Mucosa of descending colon (tissue), 3 donors: Measurements from ENCODE around the gene ST3GAL5. TPM values are rescaled to one million over a fixed set of nuclear protein-coding genes. Genes with fewer than 3 reads are reported as not detected.

Source experiments
- ATAC-seq: fragments of 200-7000 bp; cut with Tn5 transposase; one replicate; pipeline ENCODE4 v1.9.1; 2020; ENCODE audit warnings: mild to moderate bottlenecking, moderate library complexity
- DNase-seq, 3 donors: peaks; one replicate each; pipeline ENCODE4 v3.0.0-alpha.2; 2020
- H3K36me3 ChIP-seq: fragments of 200-600 bp; one replicate; pipeline ENCODE4 v1.8.0; 2021; ENCODE audit warnings: low read depth, mild to moderate bottlenecking
- H3K4me1 ChIP-seq: fragments of 200-600 bp; one replicate; pipeline ENCODE4 v1.8.0; 2021; ENCODE audit warnings: low read depth, mild to moderate bottlenecking
- H3K4me3 ChIP-seq: fragments of 200-600 bp; one replicate; pipeline ENCODE4 v1.8.0; 2021; ENCODE audit warnings: mild to moderate bottlenecking
- H3K9me3 ChIP-seq: fragments of 200-600 bp; one replicate; pipeline ENCODE4 v1.8.0; 2021; ENCODE audit warnings: mild to moderate bottlenecking
- intact Hi-C, 2 donors: fragments of 100-400 bp; cut with DNase I in 1 of 2; cut with micrococcal nuclease in 1 of 2; formaldehyde crosslinking; loops; one replicate each; pipeline versions ENCODE4 v1.11.0 to v1.11.1; 2022; cut with DNase I, micrococcal nuclease
- total RNA-seq, 3 donors: library from RNA; stranded (reverse); fragmentation: NEBNext Ultra II Directional in 2 of 3; extraction: Animal tissue kit (Norgen Biotek cat#: 25700) in 2 of 3; gene quantifications; one replicate each; pipeline versions ENCODE4 v1.2.1 to v1.2.4, GENCODE V29; 2021 to 2023
- TF ChIP-seq, protein P1 (sequence below): fragments of 200-600 bp; IDR thresholded peaks from one replicate; pipeline ENCODE4 v1.8.0; 2022; ENCODE audit warnings: antibody characterized with exemption, mild to moderate bottlenecking
- donor health status: DM: no; HTN: no; CAD: no; lungs with moderate emphysema.
- donor health status: DM: no; HTN: no; CAD: no.
- donor health status: DM: no; HTN: yes; CAD: no.

The ST3GAL5 gene
- total RNA-seq, 3 donors from 2014 or later = 5.0 to 19.0 (median 5.4) TPM

DNA sequence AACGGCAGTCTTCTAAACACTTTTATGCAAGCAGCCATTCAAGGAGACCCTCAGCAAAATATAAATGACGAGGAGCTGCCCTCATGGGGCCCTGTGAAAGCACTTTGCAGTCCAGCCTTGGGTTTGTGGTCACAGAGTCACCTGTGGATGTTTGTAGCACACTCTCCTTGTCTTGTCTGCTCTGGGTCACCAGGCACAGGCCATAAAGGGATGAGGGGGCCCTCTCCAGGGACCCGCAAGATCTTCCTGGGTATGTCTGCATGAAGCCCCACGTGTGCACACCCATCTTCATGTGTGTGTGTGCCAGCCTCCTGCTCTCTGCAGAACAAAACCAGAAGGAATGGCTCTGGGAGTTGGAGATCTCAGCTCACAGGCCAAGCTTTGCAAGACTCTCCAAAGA is 98.8 kb downstream of the ST3GAL5 start:
- DNase-seq (no peak), ATAC-seq (no peak)
- Histone ChIP-seq H3K4me3 (no peak overlapping the region), H3K36me3 (no peaks in the 10 kb centered on the region), H3K9me3 (no peaks in the 10 kb centered on the region), H3K4me1 (no peaks in the 10 kb centered on the region)
- intact Hi-C loops = no loop called here
- TF ChIP-seq, protein P1, sequence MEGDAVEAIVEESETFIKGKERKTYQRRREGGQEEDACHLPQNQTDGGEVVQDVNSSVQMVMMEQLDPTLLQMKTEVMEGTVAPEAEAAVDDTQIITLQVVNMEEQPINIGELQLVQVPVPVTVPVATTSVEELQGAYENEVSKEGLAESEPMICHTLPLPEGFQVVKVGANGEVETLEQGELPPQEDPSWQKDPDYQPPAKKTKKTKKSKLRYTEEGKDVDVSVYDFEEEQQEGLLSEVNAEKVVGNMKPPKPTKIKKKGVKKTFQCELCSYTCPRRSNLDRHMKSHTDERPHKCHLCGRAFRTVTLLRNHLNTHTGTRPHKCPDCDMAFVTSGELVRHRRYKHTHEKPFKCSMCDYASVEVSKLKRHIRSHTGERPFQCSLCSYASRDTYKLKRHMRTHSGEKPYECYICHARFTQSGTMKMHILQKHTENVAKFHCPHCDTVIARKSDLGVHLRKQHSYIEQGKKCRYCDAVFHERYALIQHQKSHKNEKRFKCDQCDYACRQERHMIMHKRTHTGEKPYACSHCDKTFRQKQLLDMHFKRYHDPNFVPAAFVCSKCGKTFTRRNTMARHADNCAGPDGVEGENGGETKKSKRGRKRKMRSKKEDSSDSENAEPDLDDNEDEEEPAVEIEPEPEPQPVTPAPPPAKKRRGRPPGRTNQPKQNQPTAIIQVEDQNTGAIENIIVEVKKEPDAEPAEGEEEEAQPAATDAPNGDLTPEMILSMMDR = no peak

DNA sequence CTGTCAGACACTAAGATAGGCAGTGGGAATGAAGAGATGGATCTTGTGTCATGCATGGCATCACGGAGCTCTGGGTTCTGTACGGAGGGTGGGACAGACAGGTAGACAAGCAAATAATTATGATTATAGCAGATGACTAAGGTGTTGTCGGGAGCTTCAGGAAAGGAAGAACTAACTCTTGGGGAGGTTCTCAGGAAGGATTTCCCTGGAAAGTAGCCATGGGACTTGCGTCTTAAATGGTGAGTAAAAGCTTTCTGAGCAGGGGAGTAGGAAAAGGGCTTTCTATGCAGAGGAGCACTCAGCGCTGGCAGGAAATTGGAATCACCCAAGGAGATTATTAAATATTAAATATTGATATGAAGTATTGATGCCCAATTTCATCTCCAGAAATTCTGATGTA is 99.5 kb downstream of the ST3GAL5 start:
- no peaks in the 10 kb centered on the region for H3K4me1 ChIP-seq
- intact Hi-C loops = no loop called here

DNA sequence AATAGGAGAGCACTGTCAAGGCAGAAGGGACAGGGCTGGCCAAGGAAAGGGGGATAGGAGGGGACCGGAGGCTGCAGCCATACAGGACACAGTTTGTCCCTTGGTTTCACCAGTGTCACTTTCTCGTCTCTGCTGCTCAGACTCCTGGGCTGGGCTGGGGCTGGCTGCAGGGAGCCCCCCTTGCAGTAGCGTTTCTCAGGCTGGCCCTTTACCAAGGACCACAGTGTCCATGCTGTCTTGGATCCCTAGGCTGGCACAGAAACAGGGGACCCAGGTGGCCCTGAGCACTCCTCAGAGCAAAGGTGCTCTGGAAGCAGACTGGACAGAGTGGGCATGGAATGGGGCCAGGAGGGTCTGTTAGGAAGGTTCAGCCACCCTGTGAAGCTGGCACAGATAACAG is 100.2 kb downstream of the ST3GAL5 start:
- H3K36me3 ChIP-seq = no peaks in the 10 kb centered on the region
- intact Hi-C loops = no loop called here
- ATAC-seq = no peak
- no peak for DNase-seq
- no peak overlapping the region for H3K4me3 ChIP-seq
- TF ChIP-seq, protein P1 = no peak
- no peaks in the 10 kb centered on the region for H3K9me3 ChIP-seq
- H3K4me1 ChIP-seq = no peaks in the 10 kb centered on the region

More for the DNA sequence above, 99.5 kb downstream of the ST3GAL5 start:
- DNase-seq (no peak), ATAC-seq (no peak)
- no peaks in the 10 kb centered on the region for H3K9me3 ChIP-seq
- TF ChIP-seq, protein P1 = no peak
- no peak overlapping the region for H3K4me3 ChIP-seq
- no peaks in the 10 kb centered on the region for H3K36me3 ChIP-seq

DNA sequence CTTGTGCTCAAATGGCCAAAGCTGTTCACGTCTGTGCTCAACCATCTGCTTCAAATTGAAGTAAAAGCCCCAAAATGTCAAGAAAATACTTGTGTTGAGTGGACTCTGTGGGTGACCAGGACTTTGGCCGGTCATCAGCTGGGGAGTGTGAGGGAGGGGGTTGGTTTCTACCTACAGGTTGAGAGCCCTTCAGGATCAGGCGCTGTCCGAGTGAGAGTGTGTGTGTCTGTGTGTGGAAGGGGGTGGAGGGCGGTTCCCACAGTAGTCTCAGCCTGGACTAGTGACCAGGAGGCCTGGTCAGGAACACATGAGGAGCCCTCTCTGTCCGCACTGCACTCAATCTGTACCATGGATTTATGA is 100.8 kb downstream of the ST3GAL5 start:
- intact Hi-C loops = no loop called here
- ATAC-seq = no peak

DNA sequence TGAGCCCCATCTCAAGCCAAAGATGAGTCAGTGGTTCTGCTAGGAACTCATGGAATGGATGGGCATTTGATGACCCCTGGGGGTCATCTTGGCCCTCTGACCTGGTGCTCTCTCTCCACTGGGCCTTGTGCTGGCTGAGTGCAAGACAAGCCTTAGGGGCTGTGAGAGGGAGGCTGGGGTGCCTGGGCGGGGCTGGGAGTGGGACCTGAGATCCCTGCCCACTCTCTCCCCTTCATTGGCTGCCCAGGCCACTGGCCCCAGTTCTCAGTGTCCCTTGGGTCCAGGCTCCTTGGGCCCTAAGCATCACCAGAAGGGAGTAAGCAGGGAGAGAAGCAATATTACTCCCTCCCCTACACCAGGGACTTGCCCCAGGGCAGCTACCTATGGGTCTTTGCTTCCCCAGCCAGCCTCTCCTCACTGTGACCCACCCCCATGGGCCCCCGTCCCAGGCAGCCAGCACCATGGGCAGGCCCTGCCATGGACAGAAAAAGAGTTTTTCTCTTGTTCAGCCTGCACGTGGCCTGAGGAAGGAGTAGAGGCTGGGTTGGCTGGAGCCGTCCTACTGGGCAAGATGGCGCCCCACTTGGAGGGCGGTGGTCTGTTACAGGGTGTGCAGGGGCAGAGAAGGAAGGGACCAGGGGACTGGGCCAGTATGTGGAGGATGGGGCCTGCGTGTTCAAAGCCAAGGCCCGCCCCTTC is 101.4 kb downstream of the ST3GAL5 start:
- ATAC-seq = no peak
- DNase-seq = no peak
- no peaks in the 10 kb centered on the region for H3K36me3 ChIP-seq
- TF ChIP-seq, protein P1 = no peak
- H3K9me3 ChIP-seq = no peaks in the 10 kb centered on the region
- no peaks in the 10 kb centered on the region for H3K4me1 ChIP-seq
- no peak overlapping the region for H3K4me3 ChIP-seq
- intact Hi-C loops = no loop called here

More for the DNA sequence above, 100.8 kb downstream of the ST3GAL5 start:
- Histone ChIP-seq H3K4me1 (no peaks in the 10 kb centered on the region), H3K9me3 (no peaks in the 10 kb centered on the region), H3K4me3 (no peak overlapping the region), H3K36me3 (no peaks in the 10 kb centered on the region)
- no peak for DNase-seq
- TF ChIP-seq, protein P1 = no peak

Other genes starting within 250 kb of the ST3GAL5 start
- gene SFTPB, start 220.8 kb downstream of the ST3GAL5 start, total RNA-seq = 1 to 10 TPM in 2 of 3 donors, not detected in 1; 1.3 to 2.2 TPM
- gene GNLY, start 194.6 kb downstream of the ST3GAL5 start, total RNA-seq = 1 to 10 TPM; 3.0 to 6.5 (median 4.3) TPM
- 1 to 10 TPM; 1.9 to 8.7 (median 2.8) TPM for gene ATOH8, start 135.0 kb downstream of the ST3GAL5 start, total RNA-seq
- 10 to 100 TPM; 22.8 to 29.3 (median 24.3) TPM for gene POLR1A, start 216.9 kb upstream of the ST3GAL5 start, total RNA-seq
- 10 to 100 TPM; 89.3 to 90.5 (median 90.4) TPM for gene PTCD3, start 217.2 kb upstream of the ST3GAL5 start, total RNA-seq